WTC11 (cell line): Measurements from ENCODE around the gene ERVMER34-1.

ENCODE experiments used
- CREB1 ChIP-seq: sonication (generic); formaldehyde crosslinking; IDR thresholded peaks from 2 replicates; pipeline ENCODE4 v1.8.0; 2023; ENCODE audit warnings: mild to moderate bottlenecking, missing genetic modification reagents
- CREM ChIP-seq: sonication (generic); formaldehyde crosslinking; IDR thresholded peaks from 2 replicates; pipeline ENCODE4 v1.8.1; 2022; ENCODE audit warnings: mild to moderate bottlenecking, missing genetic modification reagents, moderate library complexity
- FOXJ3 ChIP-seq: sonication (generic); formaldehyde crosslinking; IDR thresholded peaks from 2 replicates; pipeline ENCODE4 v1.9.0; 2021; ENCODE audit warnings: missing genetic modification reagents, mild to moderate bottlenecking, borderline replicate concordance
- JUN ChIP-seq: sonication (generic); formaldehyde crosslinking; IDR thresholded peaks from 2 replicates; pipeline ENCODE4 v1.8.0; 2023; ENCODE audit warnings: mild to moderate bottlenecking, missing genetic modification reagents
- KAT7 ChIP-seq: sonication (generic); formaldehyde crosslinking; IDR thresholded peaks from 2 replicates; pipeline ENCODE4 v1.8.1; 2023; ENCODE audit warnings: missing genetic modification reagents, mild to moderate bottlenecking, borderline replicate concordance
- NFYB ChIP-seq: sonication (generic); formaldehyde crosslinking; conservative IDR thresholded peaks from 2 replicates; pipeline ENCODE4 v1.8.0; 2022; ENCODE audit warnings: low read depth, missing genetic modification reagents
- TF ChIP-seq, protein P1 (sequence below): fragments of 200-600 bp; IDR thresholded peaks from 2 replicates; pipeline ENCODE4 v1.8.0; 2022; ENCODE audit warnings: antibody characterized with exemption
- TF ChIP-seq, protein P2 (sequence below): sonication (generic); formaldehyde crosslinking; IDR thresholded peaks from 2 replicates; pipeline ENCODE4 v1.8.1; 2023; ENCODE audit warnings: mild to moderate bottlenecking, missing genetic modification reagents, moderate library complexity
- TF ChIP-seq, protein P3 (sequence below): sonication (generic); formaldehyde crosslinking; IDR thresholded peaks from 2 replicates; pipeline ENCODE4 v1.8.0; 2022; ENCODE audit warnings: mild to moderate bottlenecking, missing genetic modification reagents
- TF ChIP-seq, protein P4 (sequence below): sonication (generic); formaldehyde crosslinking; IDR thresholded peaks from 2 replicates; pipeline ENCODE4 v1.8.1; 2022; ENCODE audit warnings: low read depth, mild to moderate bottlenecking, moderate library complexity, missing genetic modification reagents, borderline replicate concordance
- TF ChIP-seq, protein P5 (sequence below): sonication (generic); formaldehyde crosslinking; IDR thresholded peaks from 2 replicates; pipeline ENCODE4 v1.8.1; 2022; ENCODE audit warnings: mild to moderate bottlenecking, missing genetic modification reagents, moderate library complexity, borderline replicate concordance
- TF ChIP-seq, protein P6 (sequence below): fragments of 250-450 bp; sonication (Bioruptor Pico); IDR thresholded peaks from 2 replicates; pipeline ENCODE4 v1.9.0; 2021; ENCODE audit warnings: mild to moderate bottlenecking, borderline replicate concordance
- TF ChIP-seq, protein P7 (sequence below): sonication (generic); formaldehyde crosslinking; IDR thresholded peaks from 2 replicates; pipeline ENCODE4 v1.8.0; 2022; ENCODE audit warnings: mild to moderate bottlenecking, missing genetic modification reagents
- TF ChIP-seq, protein P8 (sequence below): sonication (generic); formaldehyde crosslinking; conservative IDR thresholded peaks from 2 replicates; pipeline ENCODE4 v1.8.1; 2022; ENCODE audit warnings: mild to moderate bottlenecking, missing genetic modification reagents

DNA sequence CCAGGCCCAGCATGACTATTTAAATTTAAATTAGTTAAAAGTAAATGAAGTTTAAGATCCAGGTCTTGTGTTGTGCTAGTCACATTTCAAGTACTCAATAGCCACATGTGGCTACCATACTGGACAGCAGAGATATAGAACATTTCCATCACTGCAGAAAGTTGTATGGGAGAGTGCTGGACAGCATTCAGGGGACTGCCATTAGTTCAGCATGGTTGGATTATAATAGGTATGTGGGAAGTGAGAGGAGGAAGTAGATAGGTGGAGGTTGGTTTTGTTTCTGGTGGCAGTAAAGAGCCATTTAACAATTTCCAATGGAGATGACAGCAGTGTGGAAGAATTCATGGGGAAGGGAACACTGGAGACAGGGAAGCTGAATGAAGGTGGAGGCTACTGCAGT is 42.1 kb downstream of the ERVMER34-1 start:
- TF ChIP-seq, protein P1, sequence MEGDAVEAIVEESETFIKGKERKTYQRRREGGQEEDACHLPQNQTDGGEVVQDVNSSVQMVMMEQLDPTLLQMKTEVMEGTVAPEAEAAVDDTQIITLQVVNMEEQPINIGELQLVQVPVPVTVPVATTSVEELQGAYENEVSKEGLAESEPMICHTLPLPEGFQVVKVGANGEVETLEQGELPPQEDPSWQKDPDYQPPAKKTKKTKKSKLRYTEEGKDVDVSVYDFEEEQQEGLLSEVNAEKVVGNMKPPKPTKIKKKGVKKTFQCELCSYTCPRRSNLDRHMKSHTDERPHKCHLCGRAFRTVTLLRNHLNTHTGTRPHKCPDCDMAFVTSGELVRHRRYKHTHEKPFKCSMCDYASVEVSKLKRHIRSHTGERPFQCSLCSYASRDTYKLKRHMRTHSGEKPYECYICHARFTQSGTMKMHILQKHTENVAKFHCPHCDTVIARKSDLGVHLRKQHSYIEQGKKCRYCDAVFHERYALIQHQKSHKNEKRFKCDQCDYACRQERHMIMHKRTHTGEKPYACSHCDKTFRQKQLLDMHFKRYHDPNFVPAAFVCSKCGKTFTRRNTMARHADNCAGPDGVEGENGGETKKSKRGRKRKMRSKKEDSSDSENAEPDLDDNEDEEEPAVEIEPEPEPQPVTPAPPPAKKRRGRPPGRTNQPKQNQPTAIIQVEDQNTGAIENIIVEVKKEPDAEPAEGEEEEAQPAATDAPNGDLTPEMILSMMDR = no peak
- TF ChIP-seq JUN (CRISPR knock-in tag) (no peak), CREM (CRISPR knock-in tag) (no peak), CREB1 (no peak), FOXJ3 (CRISPR knock-in tag) (no peak), KAT7 (no peak), NFYB (CRISPR knock-in tag) (no peak)
- TF ChIP-seq, protein P2, sequence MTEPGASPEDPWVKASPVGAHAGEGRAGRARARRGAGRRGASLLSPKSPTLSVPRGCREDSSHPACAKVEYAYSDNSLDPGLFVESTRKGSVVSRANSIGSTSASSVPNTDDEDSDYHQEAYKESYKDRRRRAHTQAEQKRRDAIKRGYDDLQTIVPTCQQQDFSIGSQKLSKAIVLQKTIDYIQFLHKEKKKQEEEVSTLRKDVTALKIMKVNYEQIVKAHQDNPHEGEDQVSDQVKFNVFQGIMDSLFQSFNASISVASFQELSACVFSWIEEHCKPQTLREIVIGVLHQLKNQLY (CRISPR knock-in tag) = no peak
- TF ChIP-seq, protein P3, sequence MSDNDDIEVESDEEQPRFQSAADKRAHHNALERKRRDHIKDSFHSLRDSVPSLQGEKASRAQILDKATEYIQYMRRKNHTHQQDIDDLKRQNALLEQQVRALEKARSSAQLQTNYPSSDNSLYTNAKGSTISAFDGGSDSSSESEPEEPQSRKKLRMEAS (CRISPR knock-in tag) = no peak
- TF ChIP-seq, protein P4, sequence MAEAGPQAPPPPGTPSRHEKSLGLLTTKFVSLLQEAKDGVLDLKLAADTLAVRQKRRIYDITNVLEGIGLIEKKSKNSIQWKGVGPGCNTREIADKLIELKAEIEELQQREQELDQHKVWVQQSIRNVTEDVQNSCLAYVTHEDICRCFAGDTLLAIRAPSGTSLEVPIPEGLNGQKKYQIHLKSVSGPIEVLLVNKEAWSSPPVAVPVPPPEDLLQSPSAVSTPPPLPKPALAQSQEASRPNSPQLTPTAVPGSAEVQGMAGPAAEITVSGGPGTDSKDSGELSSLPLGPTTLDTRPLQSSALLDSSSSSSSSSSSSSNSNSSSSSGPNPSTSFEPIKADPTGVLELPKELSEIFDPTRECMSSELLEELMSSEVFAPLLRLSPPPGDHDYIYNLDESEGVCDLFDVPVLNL (CRISPR knock-in tag) = no peak
- TF ChIP-seq, protein P5, sequence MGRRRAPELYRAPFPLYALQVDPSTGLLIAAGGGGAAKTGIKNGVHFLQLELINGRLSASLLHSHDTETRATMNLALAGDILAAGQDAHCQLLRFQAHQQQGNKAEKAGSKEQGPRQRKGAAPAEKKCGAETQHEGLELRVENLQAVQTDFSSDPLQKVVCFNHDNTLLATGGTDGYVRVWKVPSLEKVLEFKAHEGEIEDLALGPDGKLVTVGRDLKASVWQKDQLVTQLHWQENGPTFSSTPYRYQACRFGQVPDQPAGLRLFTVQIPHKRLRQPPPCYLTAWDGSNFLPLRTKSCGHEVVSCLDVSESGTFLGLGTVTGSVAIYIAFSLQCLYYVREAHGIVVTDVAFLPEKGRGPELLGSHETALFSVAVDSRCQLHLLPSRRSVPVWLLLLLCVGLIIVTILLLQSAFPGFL (CRISPR knock-in tag) = no peak
- TF ChIP-seq, protein P6, sequence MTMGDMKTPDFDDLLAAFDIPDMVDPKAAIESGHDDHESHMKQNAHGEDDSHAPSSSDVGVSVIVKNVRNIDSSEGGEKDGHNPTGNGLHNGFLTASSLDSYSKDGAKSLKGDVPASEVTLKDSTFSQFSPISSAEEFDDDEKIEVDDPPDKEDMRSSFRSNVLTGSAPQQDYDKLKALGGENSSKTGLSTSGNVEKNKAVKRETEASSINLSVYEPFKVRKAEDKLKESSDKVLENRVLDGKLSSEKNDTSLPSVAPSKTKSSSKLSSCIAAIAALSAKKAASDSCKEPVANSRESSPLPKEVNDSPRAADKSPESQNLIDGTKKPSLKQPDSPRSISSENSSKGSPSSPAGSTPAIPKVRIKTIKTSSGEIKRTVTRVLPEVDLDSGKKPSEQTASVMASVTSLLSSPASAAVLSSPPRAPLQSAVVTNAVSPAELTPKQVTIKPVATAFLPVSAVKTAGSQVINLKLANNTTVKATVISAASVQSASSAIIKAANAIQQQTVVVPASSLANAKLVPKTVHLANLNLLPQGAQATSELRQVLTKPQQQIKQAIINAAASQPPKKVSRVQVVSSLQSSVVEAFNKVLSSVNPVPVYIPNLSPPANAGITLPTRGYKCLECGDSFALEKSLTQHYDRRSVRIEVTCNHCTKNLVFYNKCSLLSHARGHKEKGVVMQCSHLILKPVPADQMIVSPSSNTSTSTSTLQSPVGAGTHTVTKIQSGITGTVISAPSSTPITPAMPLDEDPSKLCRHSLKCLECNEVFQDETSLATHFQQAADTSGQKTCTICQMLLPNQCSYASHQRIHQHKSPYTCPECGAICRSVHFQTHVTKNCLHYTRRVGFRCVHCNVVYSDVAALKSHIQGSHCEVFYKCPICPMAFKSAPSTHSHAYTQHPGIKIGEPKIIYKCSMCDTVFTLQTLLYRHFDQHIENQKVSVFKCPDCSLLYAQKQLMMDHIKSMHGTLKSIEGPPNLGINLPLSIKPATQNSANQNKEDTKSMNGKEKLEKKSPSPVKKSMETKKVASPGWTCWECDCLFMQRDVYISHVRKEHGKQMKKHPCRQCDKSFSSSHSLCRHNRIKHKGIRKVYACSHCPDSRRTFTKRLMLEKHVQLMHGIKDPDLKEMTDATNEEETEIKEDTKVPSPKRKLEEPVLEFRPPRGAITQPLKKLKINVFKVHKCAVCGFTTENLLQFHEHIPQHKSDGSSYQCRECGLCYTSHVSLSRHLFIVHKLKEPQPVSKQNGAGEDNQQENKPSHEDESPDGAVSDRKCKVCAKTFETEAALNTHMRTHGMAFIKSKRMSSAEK (CRISPR knock-in tag) = no peak
- TF ChIP-seq, protein P7, sequence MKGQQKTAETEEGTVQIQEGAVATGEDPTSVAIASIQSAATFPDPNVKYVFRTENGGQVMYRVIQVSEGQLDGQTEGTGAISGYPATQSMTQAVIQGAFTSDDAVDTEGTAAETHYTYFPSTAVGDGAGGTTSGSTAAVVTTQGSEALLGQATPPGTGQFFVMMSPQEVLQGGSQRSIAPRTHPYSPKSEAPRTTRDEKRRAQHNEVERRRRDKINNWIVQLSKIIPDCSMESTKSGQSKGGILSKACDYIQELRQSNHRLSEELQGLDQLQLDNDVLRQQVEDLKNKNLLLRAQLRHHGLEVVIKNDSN (CRISPR knock-in tag) = no peak
- TF ChIP-seq, protein P8, sequence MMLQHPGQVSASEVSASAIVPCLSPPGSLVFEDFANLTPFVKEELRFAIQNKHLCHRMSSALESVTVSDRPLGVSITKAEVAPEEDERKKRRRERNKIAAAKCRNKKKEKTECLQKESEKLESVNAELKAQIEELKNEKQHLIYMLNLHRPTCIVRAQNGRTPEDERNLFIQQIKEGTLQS (CRISPR knock-in tag) = no peak
